AG04450 (cell line): ENCODE measurements around the gene PLCB2. TPM values are rescaled to one million over a fixed set of nuclear protein-coding genes. Genes with fewer than 3 reads are reported as not detected.

Experiments
- CTCF ChIA-PET: fragments of 300-600, 350-600 bp; formaldehyde crosslinking; extraction: SDS; loops from one replicate; lab custom pipeline; 2022; ENCODE audit warnings: antibody characterized with exemption, inconsistent platforms; lab: Charles Lee
- POLR2A ChIA-PET: fragments of 350-600 bp; formaldehyde crosslinking; extraction: SDS; loops from one replicate; lab custom pipeline; 2021; ENCODE audit warnings: antibody characterized with exemption, inconsistent platforms; lab: Yijun Ruan, JAX
- DNase-seq: peaks from one replicate; pipeline ENCODE4 v3.0.0-alpha.2; 2011; ENCODE audit warnings: low read depth, low spot score
- H3K27ac ChIP-seq: one replicate; pipeline ENCODE4 v1.5.1; 2012; ENCODE audit warnings: low read depth, low read length, control low read depth
- H3K27me3 ChIP-seq: one replicate; pipeline ENCODE4 v1.6.0; 2012; ENCODE audit warnings: low read length; ENCODE audit not compliant: control insufficient read depth, insufficient read depth
- H3K4me3 ChIP-seq: 2 replicates; pipeline ENCODE4 v1.5.1; 2011; ENCODE audit warnings: mild to moderate bottlenecking, low read depth, low read length, control low read depth
- H3K9me3 ChIP-seq: 2 replicates; pipeline ENCODE4 v1.5.1; 2012; ENCODE audit warnings: low read length; ENCODE audit not compliant: control insufficient read depth, insufficient read depth
- CTCF ChIP-seq: IDR thresholded peaks from 2 replicates; pipeline ENCODE4 v1.5.1; 2011; ENCODE audit warnings: low read depth, low read length, control low read depth, inconsistent platforms
- polyA plus RNA-seq: library from polyadenylated mRNA; depleted of rRNA; stranded (reverse); fragments of >200 nt; gene quantifications from 2 replicates; pipeline ENCODE4 v1.2.3, GENCODE V29; 2011

PLCB2 gene
- polyA plus RNA-seq, 1 experiment: 0.24 TPM

GRCh38 chr15:40309344-40309862 is 1.7 kb upstream of the PLCB2 start:
- DNase-seq: no peak
- Histone ChIP-seq H3K9me3 (no peaks in the 10 kb centered on the region), H3K27ac (no peak overlapping the region), H3K4me3 (no peak overlapping the region), H3K27me3 (peaks cover 50% of the 10 kb centered on the region)
- ChIA-PET POLR2A (no interaction called here), CTCF (interaction anchor here (0.6 to 6.3 kb wide), 10 partner anchors 11 to 264 kb away, joined by 3 to 49 read pairs (median 6); partner anchors contain the start of gene ANKRD63)
- no peak for TF ChIP-seq CTCF

- Histone ChIP-seq H3K4me3 (no peak overlapping the region), H3K27me3 (peaks cover 57% of the 10 kb centered on the region), H3K9me3 (no peaks in the 10 kb centered on the region), H3K27ac (no peak overlapping the region)
- DNase-seq: no peak
- POLR2A ChIA-PET: no interaction called here
- TF ChIP-seq CTCF: no peak
- CTCF ChIA-PET: interaction anchor here (0.8 to 6.3 kb wide), 6 partner anchors 12 to 116 kb away, joined by 3 to 32 read pairs (median 5); no protein-coding TSS in a partner anchor
Observed at GRCh38 chr15:40306908-40307307, 827 bp downstream of the PLCB2 start.

GRCh38 chr15:40306371-40306770 is 1.4 kb downstream of the PLCB2 start:
- POLR2A ChIA-PET: no interaction called here
- CTCF ChIA-PET: interaction anchor here (0.8 to 6.3 kb wide), 6 partner anchors 14 to 116 kb away, joined by 3 to 32 read pairs (median 6); no protein-coding TSS in a partner anchor
- no peak for DNase-seq
- Histone ChIP-seq H3K9me3 (no peaks in the 10 kb centered on the region), H3K4me3 (no peak overlapping the region), H3K27me3 (peaks cover 55% of the 10 kb centered on the region), H3K27ac (no peak overlapping the region)
- no peak for TF ChIP-seq CTCF

- Histone ChIP-seq H3K27me3 (peaks cover 57% of the 10 kb centered on the region), H3K9me3 (peaks cover 5% of the 10 kb centered on the region; the same call in 1 of the 2 replicates), H3K4me3 (no peak overlapping the region), H3K27ac (no peak overlapping the region)
- POLR2A ChIA-PET: no interaction called here
- no peak for TF ChIP-seq CTCF
- CTCF ChIA-PET: interaction anchor here (0.7 to 4.2 kb wide), 4 partner anchors 13 to 88 kb away, joined by 4 to 26 read pairs (median 6); no protein-coding TSS in a partner anchor
- DNase-seq: no peak
Observed at GRCh38 chr15:40305281-40305680, 2.5 kb downstream of the PLCB2 start.

GRCh38 chr15:40303576-40303975 is 4.2 kb downstream of the PLCB2 start:
- H3K27me3 ChIP-seq: peaks cover 61% of the 10 kb centered on the region
- ChIA-PET CTCF (interaction anchor here (0.5 to 1.2 kb wide), 5 partner anchors 20 to 198 kb away, joined by 3 to 9 read pairs (median 4); partner anchors contain the start of gene ANKRD63), POLR2A (no interaction called here)
- DNase-seq: no peak
- TF ChIP-seq CTCF: no peak
- no peak overlapping the region for H3K27ac ChIP-seq
- H3K9me3 ChIP-seq: peaks cover 13% of the 10 kb centered on the region; the same call in 1 of the 2 replicates
- no peak overlapping the region for H3K4me3 ChIP-seq
